Prostate gland (tissue), 2 donors: Measurements from ENCODE around the gene PRKG2. TPM values are rescaled to one million over a fixed set of nuclear protein-coding genes. Genes with fewer than 3 reads are reported as not detected.

ENCODE experiments used
- DNase-seq: peaks from one replicate; pipeline ENCODE4 v3.0.0-alpha.2; 2019; ENCODE audit warnings: low spot score
- H3K27ac ChIP-seq, 2 donors: fragments of 200-600 bp; sonication (generic); 2 replicates each; pipeline ENCODE4 v1.5.1; 2017 to 2019
- H3K27me3 ChIP-seq: fragments of 200-600 bp; sonication (generic); replicated peaks from 2 replicates; pipeline ENCODE4 v1.5.1; 2019; ENCODE audit not compliant: insufficient read depth
- H3K36me3 ChIP-seq, 2 donors: fragments of 200-600 bp; sonication (generic); 1 replicate in 1 of 2; 2 replicates in 1 of 2; pipeline versions ENCODE4 v1.5.1 to v1.8.1; 2017 to 2019
- H3K4me1 ChIP-seq: fragments of 200-600 bp; sonication (generic); replicated peaks from 2 replicates; pipeline ENCODE4 v1.5.1; 2019
- H3K4me3 ChIP-seq, 2 donors: fragments of 200-600 bp; sonication (generic); 2 replicates each; pipeline ENCODE4 v1.5.1; 2017 to 2019
- H3K9me3 ChIP-seq: fragments of 200-600 bp; sonication (generic); 2 replicates; pipeline ENCODE4 v1.5.1; 2017
- POLR2A ChIP-seq: fragments of 450-650 bp; IDR thresholded peaks from one replicate; pipeline ENCODE4 v1.6.1; 2016; ENCODE audit warnings: antibody characterized with exemption, mild to moderate bottlenecking
- POLR2AphosphoS5 ChIP-seq: sonication (generic); formaldehyde crosslinking; IDR thresholded peaks from one replicate; pipeline ENCODE4 v1.6.1; 2017; ENCODE audit warnings: antibody characterized with exemption
- WGBS: methylation state at CpG from one replicate; pipeline ENCODE4 v1.1.5; 2018; 5-methylcytosine and 5-hydroxymethylcytosine counted together
- intact Hi-C: fragments of 100-400 bp; cut with DNase I; formaldehyde crosslinking; loops from one replicate; pipeline ENCODE4 v1.14.2; 2022
- total RNA-seq, 2 donors: library from RNA; depleted of rRNA; stranded (reverse); fragments of >200 nt; gene quantifications; one replicate each; pipeline ENCODE4 v1.1.0, GENCODE V29; 2016
- TF ChIP-seq, protein P1 (sequence below), 4 experiments: fragments of 200-600 bp in 2 of 4; fragments of 450-650 bp in 2 of 4; sonication (generic) in 2 of 4; IDR thresholded peaks; 1 replicate in 3 of 4; 2 replicates in 1 of 4; pipeline ENCODE4 v1.5.1; 2016 to 2019; ENCODE audit warnings: antibody characterized with exemption in 4 of 4, mild to moderate bottlenecking in 2 of 4, moderate library complexity in 2 of 4

The PRKG2 gene, protein sequence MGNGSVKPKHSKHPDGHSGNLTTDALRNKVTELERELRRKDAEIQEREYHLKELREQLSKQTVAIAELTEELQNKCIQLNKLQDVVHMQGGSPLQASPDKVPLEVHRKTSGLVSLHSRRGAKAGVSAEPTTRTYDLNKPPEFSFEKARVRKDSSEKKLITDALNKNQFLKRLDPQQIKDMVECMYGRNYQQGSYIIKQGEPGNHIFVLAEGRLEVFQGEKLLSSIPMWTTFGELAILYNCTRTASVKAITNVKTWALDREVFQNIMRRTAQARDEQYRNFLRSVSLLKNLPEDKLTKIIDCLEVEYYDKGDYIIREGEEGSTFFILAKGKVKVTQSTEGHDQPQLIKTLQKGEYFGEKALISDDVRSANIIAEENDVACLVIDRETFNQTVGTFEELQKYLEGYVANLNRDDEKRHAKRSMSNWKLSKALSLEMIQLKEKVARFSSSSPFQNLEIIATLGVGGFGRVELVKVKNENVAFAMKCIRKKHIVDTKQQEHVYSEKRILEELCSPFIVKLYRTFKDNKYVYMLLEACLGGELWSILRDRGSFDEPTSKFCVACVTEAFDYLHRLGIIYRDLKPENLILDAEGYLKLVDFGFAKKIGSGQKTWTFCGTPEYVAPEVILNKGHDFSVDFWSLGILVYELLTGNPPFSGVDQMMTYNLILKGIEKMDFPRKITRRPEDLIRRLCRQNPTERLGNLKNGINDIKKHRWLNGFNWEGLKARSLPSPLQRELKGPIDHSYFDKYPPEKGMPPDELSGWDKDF
- 1 to 10 TPM; 5.2 to 8.2 TPM for total RNA-seq

DNA sequence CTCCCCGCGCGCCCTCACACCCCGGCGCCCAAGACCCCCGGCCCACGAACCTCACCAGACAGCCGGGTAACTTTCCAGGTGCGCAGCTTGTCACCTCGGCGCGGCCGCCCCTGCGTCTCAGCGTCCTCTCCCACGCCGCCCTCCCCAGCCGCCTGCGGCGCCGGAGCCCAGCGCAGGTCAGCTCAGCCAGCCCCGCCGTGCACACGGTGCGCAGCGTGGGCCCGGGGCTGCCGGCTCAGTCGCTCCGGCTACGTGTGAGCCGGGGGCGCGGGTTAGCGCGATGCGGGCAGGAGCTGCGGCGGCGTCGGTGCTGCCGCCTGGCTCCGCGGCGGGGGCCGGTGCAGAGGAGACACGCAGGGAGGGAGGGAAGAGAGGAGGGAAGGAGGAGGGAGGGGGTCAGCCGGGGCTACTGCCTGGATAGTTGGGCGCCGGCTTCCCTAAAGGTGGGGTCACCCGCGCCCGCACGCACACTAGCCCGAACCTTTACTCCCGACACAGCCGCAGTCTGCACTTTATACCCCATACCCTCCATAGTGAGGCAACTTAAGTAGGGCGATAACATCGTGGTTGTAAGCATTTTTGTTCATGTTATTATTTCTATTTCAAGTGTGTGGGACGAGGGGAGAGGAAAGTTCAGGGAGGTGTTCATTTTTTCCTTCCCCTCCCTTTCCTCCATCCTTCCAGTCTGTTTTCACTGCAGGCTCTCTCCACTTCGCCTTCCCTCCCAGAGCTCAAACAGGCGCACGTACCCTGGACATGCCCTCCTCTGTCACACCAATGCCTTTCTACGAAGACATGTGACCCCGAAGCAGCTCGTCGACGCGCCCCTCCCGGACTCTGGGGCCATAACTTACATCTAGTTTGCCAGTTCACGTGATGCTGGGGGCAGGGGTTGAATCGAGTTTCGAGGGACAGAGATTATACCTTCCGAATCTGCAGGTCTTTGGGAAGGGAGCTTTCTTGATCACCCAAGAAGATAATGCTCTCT, at the start of gene PRKG2:
Gene PRKG2, minus strand, starts transcription at position 342 of the 988 bp plus-strand sequence. CDS start 10,175 bp downstream, outside the sequence.
- TF ChIP-seq POLR2A (no peak), POLR2AphosphoS5 (no peak)
- TF ChIP-seq, protein P1, sequence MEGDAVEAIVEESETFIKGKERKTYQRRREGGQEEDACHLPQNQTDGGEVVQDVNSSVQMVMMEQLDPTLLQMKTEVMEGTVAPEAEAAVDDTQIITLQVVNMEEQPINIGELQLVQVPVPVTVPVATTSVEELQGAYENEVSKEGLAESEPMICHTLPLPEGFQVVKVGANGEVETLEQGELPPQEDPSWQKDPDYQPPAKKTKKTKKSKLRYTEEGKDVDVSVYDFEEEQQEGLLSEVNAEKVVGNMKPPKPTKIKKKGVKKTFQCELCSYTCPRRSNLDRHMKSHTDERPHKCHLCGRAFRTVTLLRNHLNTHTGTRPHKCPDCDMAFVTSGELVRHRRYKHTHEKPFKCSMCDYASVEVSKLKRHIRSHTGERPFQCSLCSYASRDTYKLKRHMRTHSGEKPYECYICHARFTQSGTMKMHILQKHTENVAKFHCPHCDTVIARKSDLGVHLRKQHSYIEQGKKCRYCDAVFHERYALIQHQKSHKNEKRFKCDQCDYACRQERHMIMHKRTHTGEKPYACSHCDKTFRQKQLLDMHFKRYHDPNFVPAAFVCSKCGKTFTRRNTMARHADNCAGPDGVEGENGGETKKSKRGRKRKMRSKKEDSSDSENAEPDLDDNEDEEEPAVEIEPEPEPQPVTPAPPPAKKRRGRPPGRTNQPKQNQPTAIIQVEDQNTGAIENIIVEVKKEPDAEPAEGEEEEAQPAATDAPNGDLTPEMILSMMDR (IDR thresholded peaks at IDR 0.05) = no peak
- H3K36me3 ChIP-seq = no peaks in the 10 kb centered on the region
- no peaks in the 10 kb centered on the region for H3K9me3 ChIP-seq
- peak within 1 kb of the TSS; percentile 46 to 55 for H3K4me3 ChIP-seq
- H3K27ac ChIP-seq = peak within 1 kb of the TSS in 1 of 2 donors; percentile 32
- no peaks in the 10 kb centered on the region for H3K27me3 ChIP-seq
- 2% methylated on average over 71 of the region's 75 CpGs for WGBS
- DNase-seq = no peak
- intact Hi-C loops = no loop called here
- no peaks in the 10 kb centered on the region for H3K4me1 ChIP-seq

DNA sequence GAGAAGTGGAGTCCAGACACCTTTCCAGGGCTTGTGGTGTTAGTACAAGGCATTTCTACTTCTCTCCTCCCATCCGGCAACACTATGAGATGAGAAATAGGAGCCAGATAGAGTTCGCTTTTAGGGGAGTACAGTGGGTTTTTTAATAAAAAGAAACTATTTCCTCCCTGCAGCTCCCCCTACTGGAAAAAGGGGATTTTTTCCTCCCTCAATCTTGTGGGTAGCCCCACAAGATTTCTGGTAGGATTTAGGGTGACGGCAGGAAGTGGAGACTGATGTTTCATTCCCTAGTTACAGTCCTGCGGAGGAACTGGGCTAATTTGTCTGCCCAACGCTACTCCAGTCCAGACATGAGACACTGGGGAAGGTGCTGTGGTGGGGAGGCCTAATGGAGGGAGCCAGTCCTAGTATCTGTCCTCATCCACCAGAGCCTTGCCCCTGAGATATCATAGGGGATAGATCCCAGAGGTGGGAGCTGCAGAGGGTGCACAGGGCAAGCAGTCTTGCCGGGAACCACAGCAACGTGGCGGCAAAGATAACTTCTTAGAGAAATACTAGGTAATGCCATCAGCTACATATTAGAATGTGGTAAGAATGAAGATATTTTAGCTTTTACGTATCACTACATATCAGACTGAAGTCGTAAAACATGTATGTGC, 45.5 kb upstream of the PRKG2 start:
- H3K4me3 ChIP-seq = no peak overlapping the region
- no peaks in the 10 kb centered on the region for H3K27me3 ChIP-seq
- H3K27ac ChIP-seq = no peak overlapping the region
- H3K4me1 ChIP-seq = no peaks in the 10 kb centered on the region
- H3K36me3 ChIP-seq = no peaks in the 10 kb centered on the region
- DNase-seq = no peak
- H3K9me3 ChIP-seq = no peaks in the 10 kb centered on the region
- intact Hi-C loops = no loop called here
- WGBS = 83% methylated on average over 10 of the region's 10 CpGs
- TF ChIP-seq, protein P1 (IDR thresholded peaks at IDR 0.05) = peak in 2 of 4 experiments; percentile 18 to 23
- TF ChIP-seq POLR2A = no peak
- no peak for TF ChIP-seq POLR2AphosphoS5

DNA sequence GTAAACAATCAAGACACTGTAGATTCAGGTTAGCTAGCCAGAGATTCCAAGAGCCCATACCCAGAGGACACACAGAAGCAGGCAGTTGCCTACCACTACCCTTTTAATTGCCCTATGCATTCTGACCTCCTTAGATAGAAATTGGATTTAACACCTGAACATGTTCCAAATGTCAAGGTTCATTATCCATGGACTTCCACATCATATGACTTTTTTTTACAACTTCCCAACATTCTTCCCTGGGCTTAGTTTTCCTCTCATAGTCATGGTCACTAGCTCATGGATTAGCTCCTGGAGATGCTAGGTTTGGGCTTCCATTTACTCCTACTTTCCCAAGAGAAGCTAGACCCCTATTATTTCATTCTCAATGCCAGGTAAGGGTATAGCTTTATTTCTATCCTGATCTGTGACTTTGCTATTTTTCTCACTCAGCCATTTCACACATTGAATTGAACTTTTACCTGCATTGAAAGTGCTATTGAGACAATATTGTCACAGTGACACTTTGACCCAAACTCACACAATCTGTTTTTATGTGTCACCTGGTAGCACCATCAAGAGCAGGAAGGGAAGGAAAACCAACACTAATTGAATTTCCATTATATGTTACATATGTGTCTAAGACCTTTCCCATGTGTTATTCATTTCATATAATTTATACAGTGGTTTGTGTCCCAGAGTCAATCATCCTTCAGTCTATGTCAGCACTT, 44.0 kb upstream of the PRKG2 start:
- TF ChIP-seq, protein P1 (IDR thresholded peaks at IDR 0.05) = no peak
- TF ChIP-seq POLR2AphosphoS5 = no peak
- no peak overlapping the region for H3K4me3 ChIP-seq
- no peaks in the 10 kb centered on the region for H3K36me3 ChIP-seq
- no peaks in the 10 kb centered on the region for H3K4me1 ChIP-seq
- intact Hi-C loops = no loop called here
- no peaks in the 10 kb centered on the region for H3K27me3 ChIP-seq
- no peaks in the 10 kb centered on the region for H3K9me3 ChIP-seq
- H3K27ac ChIP-seq = no peak overlapping the region
- no peak for DNase-seq

DNA sequence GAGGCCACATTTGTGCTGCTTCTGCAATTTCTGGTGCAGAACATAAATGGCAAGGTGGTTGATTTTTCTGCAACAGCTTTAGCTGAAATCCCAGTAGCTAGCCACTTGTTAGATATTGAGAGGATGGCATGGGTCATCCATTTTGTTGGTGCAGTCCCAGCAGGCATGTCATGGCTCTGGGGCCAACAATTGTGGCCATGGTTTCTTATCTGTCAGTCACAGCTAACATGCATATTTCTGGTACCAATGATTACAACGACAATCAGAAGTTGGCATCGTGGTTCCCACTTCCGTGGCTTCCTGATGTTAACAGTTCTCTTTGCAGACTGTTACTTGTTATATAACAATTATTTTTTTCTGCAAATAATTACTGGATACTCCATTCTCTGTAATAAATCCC, 42.8 kb upstream of the PRKG2 start:
- Histone ChIP-seq H3K9me3 (no peaks in the 10 kb centered on the region), H3K4me1 (no peaks in the 10 kb centered on the region), H3K27me3 (no peaks in the 10 kb centered on the region), H3K36me3 (no peaks in the 10 kb centered on the region), H3K27ac (no peak overlapping the region), H3K4me3 (no peak overlapping the region)
- no peak for TF ChIP-seq POLR2A
- intact Hi-C loops = no loop called here
- 82% methylated on average over 3 of the region's 3 CpGs for WGBS
- no peak for DNase-seq
